OCI-LY3 (cell line): ENCODE results near the gene GATA2.

ENCODE experiments used
- CTCF ChIP-seq: fragments of 200-600, 300-600 bp; sonication (generic); IDR thresholded peaks from 2 replicates; pipeline ENCODE4 v1.5.1; 2014; ENCODE audit warnings: antibody characterized with exemption, low read length, low read depth
- EZH2phosphoT487 ChIP-seq: fragments of 200-600 bp; shearing (Covaris generic); IDR thresholded peaks from 2 replicates; pipeline ENCODE4 v1.6.1; 2018; ENCODE audit warnings: antibody characterized with exemption, mixed run types, low read depth

GRCh38 chr3:128464702-128465101 lies 28.3 kb downstream of the GATA2 start:
- TF ChIP-seq CTCF (no peak), EZH2phosphoT487 (no peak)
